H4 (cell line): Measurements from ENCODE around the gene PTPRQ. TPM values are rescaled to one million over a fixed set of nuclear protein-coding genes. Genes with fewer than 3 reads are reported as not detected.
"Not testable (repeated sequence)": the region's sequence is repeated elsewhere in the genome, so short reads cannot be mapped to it uniquely, and the experiment has no call there.

Source experiments
- DNase-seq: peaks from one replicate; pipeline ENCODE4 v3.0.0-alpha.2; 2015; ENCODE audit warnings: low spot score
- total RNA-seq: library from RNA; depleted of rRNA; stranded (reverse); fragments of >200 nt; shearing (Covaris generic); gene quantifications from 2 replicates; pipeline ENCODE4 v1.2.3, GENCODE V29; 2014; rRNA removed

Gene PTPRQ
- 0.02 TPM in 1 of 2 replicates, not detected in the other for total RNA-seq

DNA sequence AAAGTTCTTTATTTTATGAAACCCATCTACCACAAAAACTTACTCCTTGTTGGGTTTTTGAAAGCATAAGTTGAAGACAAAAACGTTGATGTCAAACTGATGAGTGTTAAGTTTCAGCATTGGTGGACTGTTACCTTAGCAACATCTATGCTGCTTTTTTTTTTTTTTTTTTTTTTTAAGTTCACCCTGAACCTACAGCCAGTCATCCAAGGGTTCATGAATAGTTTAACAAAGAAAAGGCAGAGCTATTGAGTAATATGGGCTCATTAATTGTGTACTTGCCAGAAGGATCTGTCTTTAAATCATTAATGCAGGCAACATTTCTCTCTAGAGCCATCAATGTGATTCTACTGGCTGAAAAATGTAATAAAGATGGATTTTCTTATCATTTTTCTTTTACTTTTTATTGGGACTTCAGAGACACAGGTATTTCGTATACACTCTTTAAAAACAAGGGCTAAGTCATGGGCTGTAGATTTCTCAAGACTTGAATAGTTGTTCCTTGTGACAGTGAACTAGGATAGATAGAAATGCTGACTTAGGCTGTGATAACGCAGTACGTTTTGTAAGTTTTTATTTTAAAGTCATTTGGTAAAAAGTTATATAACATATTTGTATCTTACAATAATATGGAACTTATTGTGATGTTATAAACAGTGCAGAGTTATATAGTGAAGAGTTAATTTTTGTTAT is at the start of gene PTPRQ:
TSS of gene PTPRQ (plus strand) at position 262 of the 693 bp plus-strand sequence. CDS start at position 373, 111 bp downstream.
- no peak for DNase-seq

DNA sequence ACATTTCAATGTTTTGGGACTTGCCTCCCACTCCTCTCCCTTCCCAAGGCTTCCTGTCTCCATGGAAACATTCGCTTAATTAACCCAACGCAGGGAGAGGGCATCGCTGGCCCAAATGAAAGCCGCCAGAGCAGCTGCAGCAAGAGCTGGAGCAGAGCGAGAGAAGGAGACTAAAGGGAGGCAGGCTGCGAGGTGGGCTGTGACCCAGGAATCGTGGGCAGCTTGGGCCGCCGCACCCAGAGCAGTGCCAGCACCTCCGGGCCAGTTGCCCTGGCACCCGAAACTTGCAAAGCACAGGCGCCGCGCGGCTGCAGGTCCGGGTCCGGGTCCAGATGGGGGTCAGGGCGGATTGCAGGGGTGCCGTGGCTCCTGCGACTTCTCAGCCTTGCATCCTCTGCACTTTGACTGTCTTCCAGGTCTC is 43.5 kb upstream of the PTPRQ start:
- DNase-seq: peak; percentile 9

DNA sequence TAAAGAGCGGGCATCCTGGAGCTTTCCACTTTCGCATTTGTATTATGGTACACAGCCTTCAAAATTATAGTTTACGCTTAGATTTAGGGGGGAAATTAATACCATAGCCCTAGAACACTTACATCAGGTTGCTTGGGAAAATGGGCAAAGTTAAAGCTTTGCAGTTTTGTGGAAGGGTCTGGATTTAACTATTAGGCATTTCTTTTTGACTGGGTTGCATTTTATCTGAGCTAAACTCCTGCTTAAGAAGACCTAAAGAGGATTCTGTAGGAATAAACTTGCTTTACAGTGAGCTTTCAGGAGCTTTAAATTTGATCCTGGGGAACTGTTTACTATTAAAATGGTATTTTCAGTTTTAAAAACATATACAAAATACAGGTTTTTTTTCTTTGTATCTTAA is 42.8 kb upstream of the PTPRQ start:
- no peak for DNase-seq

- DNase-seq: no peak
Measured at GRCh38 chr12:80404629-80405028, 39.4 kb upstream of the PTPRQ start.

DNA sequence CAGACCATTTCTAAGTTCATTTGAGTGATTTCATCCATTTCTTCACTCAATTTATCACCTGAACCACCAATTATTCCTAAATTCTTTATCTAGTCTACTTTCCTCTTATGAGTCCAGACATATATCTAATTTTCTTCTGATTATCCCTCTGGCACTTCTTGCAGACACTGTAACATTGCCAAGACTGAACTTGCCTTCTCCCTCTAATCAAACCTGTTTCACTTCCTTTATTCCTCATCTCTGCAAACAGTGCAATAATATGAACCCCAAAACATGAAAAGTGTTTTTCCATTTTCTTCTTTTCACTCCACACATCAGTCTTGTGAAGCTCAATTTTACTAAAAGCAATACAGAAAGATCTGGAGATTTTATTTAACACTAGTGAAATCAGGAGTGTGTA is 37.8 kb upstream of the PTPRQ start:
- no peak for DNase-seq

- DNase-seq: no peak
Measured at GRCh38 chr12:80411787-80412186, 32.2 kb upstream of the PTPRQ start.

DNA sequence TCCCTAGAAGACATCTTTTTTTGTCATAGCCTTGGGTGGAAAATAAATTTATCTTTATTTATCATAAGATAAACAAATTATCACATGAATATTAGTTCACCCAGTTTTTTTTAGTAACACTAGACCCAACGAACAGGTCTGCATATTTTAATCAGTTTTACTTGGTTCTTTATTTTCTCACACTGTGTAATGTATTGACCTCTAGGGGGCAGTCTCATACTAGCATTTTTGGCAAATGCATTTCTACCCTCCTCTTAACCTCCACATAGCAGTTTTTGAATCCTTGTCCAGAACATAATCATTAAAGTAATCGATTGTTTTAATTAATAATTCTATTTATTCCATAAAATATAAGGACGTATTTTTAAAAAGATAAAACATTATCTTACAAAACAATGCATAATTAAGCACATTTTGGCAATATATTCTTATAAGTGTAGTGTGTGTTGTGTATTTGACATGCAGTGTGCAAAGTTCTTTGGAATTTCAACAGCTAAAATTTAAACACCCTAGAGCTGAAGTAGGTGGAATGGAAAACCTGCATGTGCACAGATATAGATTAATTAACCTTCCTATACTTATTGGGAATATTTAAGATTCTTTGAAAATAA is 31.6 kb upstream of the PTPRQ start:
- peak; percentile 46 for DNase-seq

GRCh38 chr12:80413462-80413861 is 30.6 kb upstream of the PTPRQ start:
- DNase-seq: no peak

DNA sequence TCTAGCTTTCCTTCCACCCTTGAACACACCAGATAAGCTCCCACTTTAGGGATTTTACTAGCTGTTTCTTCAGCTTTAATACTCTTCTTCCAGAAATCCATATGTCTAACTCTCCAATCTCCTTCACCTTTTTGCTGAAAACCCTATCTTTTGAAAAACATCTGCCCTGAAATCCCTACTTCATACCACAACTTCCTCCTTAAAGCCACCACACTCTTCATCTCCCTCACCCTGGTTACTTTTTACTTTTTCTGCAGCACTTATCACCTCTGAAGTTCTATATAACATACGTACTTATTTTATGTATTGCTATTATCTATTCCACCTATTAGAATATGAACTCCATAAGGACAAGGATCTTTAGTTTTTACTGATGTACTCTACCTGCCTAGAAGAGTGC is 28.6 kb upstream of the PTPRQ start:
- DNase-seq: no peak

DNA sequence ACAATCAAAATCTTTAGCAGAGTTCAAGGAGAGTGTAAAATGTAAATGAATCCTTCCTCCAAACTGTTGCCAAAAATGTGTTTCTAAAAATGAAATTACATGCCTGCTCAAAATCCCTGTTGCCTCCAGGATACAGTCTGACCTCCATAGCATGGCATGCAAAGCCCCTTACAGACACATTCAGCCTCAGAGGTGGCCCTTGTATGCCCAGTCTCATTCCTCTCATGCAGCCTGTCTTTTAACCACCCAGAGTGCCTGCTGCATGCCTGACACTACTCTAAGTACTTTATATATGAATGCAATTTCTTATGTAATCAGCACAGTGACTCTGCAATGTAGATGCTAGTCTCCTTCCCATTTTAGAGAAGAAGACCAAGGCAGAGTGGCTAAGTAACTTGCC is 24.4 kb upstream of the PTPRQ start:
- no peak for DNase-seq

DNA sequence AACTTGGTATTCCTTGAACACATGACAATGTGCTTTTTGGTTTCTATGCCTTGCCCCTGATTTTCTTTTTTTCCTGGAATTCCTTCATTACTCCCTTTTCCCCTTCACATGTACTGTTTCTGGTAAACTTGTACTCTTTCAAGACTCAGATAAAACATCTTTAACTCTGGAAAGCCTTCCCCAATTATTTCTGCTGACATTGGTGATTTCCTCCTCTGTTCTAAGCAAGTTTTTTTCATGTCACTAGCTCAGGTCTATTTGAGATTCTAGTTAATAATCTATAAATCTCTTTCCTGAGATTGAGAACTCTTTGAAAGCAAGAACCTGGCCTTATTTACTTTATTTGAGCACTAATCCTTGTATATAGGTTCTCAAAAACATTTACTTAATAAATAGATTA is 24.0 kb upstream of the PTPRQ start:
- no peak for DNase-seq

DNA sequence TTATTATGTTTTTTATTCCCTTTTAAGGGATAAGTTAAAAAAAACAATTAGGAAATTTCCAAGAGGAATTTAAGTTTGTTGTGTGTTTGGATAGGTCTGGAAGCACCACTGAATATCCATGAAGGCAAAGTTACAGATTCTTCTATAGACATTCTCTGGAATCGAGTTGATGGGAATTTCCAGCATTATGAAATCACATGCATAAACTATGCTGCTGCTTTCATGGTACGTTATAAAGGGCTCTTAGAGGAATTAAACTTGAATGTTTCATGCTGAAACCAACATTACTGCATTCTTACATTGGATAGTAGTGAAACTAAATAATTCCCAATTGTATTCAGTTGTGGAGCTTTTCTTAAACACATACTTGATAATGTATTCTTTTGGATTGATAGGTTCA is 21.5 kb upstream of the PTPRQ start:
- DNase-seq: no peak

DNA sequence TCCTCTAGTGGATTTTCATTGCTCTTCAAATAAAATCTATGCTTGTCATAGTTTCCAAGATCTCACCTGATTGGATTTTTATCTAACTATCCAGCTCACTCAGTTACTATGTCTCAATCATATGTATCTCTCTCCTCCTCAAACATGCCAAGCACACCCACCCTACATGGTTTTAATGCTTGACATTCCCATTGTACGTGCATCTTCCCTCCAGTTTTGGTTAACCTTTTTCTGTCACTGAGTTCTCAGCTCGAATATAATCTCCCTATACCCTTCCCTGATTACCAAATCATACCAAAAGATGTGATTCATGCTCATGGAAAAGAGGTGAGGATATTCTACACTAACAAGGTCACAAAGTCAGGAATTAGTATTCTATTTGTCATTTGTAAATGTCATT is 12.0 kb upstream of the PTPRQ start:
- DNase-seq: no peak

- peak; percentile 6 for DNase-seq
Measured at GRCh38 chr12:80441921-80442320, 2.1 kb upstream of the PTPRQ start.

- no peak for DNase-seq
Measured at GRCh38 chr12:80442426-80443222, 1.4 kb upstream of the PTPRQ start.

DNA sequence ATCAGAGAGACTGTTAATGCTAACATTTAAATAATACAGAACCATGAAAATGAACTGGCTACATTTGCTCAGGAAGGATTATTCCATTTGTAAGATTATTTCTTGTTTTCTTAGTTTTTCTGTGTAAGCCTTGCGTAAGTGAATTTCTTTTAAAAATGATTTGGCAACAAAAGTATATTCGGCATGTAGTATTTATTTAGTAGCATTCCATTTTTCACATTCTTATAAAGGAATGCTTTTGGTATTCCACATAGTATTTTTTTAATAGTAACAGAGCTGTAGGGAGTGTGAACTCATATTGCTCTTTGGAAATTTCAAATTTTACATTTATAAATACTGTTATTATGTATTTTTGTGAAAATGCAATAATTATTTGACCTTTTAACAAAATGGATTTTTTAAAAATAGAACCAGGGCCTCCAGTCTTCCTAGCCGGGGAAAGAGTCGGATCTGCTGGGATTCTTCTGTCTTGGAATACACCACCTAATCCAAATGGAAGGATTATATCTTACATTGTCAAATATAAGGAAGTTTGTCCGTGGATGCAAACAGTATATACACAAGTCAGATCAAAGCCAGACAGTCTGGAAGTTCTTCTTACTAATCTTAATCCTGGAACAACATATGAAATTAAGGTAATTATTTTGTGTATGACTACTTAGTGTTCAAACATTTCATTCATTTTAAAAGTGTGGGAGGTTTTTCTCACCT is 1.2 kb downstream of the PTPRQ start:
- DNase-seq: no peak

GRCh38 chr12:80456513-80456912 is 12.5 kb downstream of the PTPRQ start:
- no peak for DNase-seq

DNA sequence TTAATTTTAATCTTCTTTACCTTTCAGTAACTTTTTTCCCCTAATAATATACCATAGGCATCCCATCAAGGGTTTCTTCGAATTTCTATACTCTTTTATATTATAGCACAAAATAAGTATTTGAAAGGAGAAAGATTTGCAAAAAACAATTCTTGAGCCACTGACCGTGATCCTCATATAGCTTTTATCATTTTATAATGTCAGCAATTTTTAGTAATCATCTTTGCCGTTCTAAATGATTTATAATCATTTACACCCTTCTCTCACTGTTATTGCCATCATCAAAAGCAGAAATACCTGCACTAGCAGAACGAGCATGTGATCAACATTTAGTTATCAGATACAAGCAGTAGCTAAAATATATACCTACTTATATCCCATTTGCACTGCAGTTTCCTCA is 16.9 kb downstream of the PTPRQ start:
- no peak for DNase-seq

- not testable (repeated sequence) for DNase-seq
Measured at GRCh38 chr12:80461851-80462250, 17.8 kb downstream of the PTPRQ start.

- no peak for DNase-seq
Measured at GRCh38 chr12:80469681-80470080, 25.6 kb downstream of the PTPRQ start.

DNA sequence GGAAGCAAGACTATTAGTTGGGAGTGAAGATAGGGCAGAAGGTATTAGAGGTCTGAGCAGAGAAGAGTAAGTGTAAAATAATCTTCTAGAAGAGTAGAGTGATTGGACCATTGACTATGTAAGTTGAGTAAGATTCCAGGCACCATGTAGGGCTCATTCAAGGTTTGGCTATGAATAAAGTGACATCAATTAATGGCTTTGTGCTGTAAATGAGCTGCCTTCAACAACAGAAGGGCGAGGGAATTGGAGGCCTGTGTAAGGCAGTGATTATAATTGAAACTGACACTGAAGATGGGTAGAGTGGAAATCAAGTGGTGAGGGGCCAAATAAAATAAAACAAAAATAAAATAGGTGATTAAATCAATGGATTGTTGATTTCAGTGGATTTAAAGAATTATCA is 26.4 kb downstream of the PTPRQ start:
- no peak for DNase-seq

- no peak for DNase-seq
Measured at GRCh38 chr12:80472236-80472635, 28.2 kb downstream of the PTPRQ start.
